HG02623 (cell line): ENCODE results near the gene SOBP.
A peak's percentile ranks its signal among the peaks of the same experiment; 100 is the strongest.
"Not testable (repeated sequence)": the region's sequence is repeated elsewhere in the genome, so short reads cannot be mapped to it uniquely, and the experiment has no call there.

Source experiments
- ATAC-seq: cut with Tn5 transposase; IDR thresholded peaks from one replicate; pipeline ENCODE4 v1.9.1; 2021; ENCODE audit warnings: moderate library complexity; ENCODE audit not compliant: unreplicated experiment

The SOBP gene, protein sequence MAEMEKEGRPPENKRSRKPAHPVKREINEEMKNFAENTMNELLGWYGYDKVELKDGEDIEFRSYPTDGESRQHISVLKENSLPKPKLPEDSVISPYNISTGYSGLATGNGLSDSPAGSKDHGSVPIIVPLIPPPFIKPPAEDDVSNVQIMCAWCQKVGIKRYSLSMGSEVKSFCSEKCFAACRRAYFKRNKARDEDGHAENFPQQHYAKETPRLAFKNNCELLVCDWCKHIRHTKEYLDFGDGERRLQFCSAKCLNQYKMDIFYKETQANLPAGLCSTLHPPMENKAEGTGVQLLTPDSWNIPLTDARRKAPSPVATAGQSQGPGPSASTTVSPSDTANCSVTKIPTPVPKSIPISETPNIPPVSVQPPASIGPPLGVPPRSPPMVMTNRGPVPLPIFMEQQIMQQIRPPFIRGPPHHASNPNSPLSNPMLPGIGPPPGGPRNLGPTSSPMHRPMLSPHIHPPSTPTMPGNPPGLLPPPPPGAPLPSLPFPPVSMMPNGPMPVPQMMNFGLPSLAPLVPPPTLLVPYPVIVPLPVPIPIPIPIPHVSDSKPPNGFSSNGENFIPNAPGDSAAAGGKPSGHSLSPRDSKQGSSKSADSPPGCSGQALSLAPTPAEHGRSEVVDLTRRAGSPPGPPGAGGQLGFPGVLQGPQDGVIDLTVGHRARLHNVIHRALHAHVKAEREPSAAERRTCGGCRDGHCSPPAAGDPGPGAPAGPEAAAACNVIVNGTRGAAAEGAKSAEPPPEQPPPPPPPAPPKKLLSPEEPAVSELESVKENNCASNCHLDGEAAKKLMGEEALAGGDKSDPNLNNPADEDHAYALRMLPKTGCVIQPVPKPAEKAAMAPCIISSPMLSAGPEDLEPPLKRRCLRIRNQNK

DNA sequence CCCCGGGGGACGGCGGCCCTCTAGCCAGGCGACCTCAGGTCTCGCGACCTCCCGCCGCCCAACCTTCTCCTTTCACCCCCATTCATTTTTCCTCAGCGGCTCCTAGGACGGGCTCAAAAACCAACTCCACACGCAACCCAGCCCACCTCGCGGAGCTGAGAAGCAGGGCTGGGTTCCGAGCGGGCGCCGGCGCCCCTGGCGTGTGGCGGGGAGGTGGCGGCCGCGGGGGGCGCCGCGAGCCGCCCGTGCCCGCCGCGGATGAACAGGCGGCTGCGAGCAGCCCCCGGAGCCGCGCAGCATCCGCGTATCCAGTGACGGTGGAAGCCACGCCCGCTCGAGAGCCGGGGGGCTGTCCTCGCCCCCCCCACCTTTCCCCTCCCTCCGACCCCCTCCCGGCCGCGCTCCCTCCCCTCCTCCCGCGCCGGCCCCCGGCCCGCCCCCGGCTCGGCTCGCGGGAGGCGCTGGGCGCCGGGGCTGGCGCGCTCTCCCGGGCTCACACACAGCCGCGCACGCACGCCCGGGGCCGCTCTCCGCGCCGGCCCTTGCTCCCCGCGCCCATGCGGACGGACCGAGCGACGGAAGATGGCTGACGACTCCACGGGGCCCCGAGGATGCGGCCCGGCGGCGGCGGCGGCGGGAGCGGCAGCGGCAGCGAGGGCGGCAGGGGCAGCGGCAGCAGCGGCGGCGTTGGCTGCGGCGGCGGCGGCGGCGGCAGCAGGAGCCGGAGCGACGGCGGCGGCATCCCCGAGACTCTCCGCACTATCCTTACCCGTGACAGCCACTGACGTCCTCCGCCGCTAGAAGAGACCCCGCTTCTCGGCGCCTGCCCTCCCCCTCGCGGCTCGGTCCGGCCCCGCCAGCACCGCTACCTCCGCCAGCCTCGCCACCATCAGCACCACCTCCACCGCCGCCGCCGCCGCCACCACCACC, at the start of gene SOBP:
SOBP (plus strand) TSS at position 482 of the 930 bp plus-strand sequence. CDS start 500 bp downstream, outside the sequence.
- ATAC-seq, result peak; percentile 40

DNA sequence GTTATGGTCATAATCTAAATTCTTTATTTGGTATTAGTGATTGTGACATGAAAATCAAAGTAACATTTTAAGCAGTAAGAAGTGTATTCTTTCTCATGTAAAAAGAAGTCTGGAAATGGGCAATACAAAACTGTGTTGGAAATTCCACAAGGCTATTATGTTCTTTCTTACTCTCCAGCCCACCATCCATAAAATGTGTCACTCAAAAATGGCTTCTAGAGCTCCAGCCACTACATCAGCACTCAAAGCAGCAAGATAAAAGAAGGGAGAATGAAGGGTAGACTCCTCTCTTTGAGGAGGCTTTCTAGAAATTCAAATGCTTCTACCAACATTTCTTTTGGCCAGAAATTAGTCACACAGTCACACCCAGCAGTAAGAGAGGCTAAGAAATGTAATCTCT, 49.0 kb upstream of the SOBP start:
- no peak for ATAC-seq

DNA sequence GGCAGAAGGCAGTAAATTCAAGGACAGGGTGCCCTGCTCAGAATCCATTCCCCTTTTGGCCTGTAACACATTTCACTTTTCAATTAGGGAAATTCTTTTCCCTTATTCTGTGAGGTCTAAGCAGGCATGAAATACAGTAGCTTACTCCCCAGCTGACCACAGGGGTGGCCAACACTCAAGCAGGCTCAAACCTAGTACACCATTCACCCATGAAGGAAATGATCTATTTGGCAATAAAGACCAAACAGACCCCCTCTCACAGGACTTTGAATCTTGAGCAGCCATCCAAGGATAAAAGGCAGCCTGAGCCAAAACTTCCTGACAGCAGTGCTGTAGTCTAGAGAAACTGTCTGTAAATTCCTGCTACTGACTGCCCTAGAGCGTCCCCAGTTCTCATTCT, 48.2 kb upstream of the SOBP start:
- ATAC-seq, result no peak

DNA sequence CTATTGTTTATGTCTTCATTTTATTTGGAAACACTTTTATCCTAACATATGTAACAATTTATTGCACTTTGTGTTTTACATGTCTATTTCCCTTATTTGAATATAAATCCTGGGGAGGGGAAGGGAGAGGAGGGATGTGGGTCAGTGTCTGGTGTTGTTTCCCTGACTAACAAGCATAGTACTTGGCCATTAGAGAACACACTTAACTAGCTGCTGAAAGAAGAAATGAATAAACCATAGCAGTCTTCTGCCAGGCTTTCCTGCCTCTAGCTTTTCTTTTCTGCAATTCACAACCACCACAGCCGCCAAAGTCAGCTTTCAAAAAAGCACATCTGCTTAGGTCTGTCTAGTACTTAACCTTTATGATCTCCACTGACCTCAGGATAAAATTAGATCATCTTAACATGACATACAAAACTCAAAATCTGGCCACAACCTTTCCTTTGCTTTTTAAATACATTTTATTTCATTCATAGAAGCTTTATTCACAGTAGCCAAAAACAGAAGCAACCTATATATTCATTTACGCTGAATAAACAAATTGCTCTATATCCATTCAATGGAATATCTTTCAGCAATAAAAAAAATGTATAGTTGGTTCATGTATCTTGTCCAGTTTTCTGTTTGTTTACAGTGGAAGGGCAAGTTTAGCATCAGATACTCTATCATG, 46.8 kb upstream of the SOBP start:
- no peak for ATAC-seq

DNA sequence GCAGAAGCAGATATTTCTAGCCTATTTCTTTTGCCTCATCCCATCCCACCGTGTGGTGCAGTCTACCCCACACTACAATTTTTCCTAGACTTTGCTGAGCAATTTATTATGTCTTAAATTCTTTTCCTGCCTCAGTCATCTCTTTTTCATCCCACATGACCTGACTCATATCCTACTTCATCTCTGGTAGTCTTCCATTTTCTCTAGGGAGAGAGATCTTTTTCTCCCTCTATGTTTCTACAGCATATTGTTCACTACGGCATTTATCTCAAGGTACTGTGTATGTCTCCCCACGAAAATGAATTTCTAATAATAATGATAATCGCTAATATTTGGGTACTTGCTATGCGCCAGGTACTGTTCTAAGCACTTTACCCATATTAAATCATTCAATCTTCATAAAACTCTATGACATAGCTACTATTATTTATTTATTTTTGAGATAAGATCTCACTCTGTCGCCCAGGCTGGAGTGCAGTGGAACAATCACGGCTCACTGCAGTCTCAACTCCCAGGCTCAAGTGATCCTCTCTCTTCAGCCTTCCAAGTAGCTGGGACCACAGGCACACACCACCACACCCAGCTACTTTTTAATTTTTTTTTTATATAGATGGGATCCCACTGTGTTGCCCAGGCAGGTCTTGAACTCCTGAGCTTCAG, 46.2 kb upstream of the SOBP start:
- no peak for ATAC-seq

DNA sequence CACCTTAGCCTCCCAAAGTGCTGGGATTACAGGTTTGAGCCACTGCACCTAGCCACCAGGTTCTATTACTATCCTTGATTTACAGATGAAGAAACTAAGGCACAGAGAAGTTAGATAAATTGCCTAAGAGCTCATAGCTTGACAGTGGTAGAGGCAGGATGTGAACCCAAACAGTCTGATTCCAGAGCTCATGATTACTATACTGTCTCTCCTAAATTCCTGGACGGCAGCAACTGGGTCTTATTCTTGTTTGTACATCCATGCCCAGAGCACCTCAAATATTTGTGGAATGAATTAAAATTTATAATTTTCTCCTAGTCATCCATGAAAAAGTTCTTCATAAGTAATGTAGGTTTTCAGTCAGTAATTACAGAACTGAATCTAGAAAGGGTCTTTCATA, 45.6 kb upstream of the SOBP start:
- no peak for ATAC-seq

DNA sequence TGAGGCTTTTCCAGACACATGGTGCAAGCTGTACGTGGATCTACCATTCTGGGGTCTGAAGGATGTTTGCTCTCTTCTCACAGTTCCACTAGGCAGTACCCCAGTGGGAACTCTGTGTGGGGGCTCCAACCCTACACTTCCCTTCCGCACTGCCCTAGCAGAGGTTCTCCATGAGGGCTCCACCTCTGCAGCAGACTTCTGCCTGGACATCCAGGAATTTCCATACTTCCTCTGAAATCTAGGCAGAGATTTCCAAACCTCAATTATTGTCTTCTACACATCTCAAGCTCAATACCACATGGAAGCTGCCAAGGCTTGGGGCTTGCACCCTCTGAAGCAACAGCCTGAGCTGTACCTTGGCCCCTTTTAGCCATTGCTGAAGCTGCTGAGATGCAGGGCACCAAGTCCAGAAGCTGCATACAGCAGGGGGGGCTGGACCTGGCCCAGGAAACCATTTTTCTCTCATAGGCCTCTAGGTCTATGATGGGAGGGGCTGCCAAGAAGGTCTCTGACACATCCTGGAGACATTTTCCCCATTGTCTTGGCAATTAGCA, 42.2 kb upstream of the SOBP start:
- ATAC-seq, result no peak

DNA sequence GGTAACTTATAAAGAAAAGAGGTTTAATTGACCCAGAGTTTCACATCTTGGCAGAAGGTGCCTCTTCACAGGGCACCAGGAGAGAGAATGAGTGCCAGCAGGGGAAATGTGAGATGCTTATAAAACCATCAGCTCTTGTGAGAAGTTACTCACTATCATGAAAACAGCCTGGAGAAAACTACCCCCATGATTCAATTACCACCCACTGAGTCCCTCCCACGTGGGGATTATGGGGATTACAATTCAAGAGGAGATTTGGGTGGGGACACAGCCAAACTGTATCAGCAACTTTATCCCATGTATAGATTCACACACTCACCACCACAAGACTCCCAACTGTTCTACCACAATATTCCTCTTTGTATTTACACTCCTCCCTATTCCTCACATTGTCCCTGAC, 41.1 kb upstream of the SOBP start:
- no peak for ATAC-seq

DNA sequence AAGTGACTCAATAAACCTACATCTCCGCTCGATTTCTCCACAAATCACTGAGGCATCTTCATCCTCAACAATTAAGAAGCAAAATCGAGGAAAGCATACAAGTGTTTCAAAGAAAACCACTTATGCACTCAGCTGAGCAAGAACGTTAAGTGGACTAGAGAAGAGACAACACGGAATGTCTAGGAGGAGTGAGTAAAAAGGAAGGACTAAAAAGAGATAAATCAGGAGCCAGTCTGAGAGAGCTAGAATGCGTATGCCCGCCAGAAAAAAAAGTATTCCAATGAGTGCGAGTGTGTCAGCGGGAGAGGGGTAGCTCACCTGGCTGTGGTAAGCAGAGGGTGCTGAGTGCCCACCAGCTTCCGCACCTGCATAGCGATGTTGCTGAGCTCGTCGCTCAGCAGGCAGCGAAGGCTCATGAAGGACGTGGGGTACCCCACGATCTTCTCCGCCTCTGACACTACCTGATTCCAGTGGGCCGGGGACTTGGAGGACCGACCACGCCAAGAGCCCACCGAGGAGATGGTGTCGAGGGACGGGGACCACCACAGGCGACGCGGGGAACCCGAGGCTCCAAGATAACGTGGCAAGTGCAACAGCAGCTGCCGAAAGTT, 31.1 kb upstream of the SOBP start:
- peak; percentile 16 for ATAC-seq

DNA sequence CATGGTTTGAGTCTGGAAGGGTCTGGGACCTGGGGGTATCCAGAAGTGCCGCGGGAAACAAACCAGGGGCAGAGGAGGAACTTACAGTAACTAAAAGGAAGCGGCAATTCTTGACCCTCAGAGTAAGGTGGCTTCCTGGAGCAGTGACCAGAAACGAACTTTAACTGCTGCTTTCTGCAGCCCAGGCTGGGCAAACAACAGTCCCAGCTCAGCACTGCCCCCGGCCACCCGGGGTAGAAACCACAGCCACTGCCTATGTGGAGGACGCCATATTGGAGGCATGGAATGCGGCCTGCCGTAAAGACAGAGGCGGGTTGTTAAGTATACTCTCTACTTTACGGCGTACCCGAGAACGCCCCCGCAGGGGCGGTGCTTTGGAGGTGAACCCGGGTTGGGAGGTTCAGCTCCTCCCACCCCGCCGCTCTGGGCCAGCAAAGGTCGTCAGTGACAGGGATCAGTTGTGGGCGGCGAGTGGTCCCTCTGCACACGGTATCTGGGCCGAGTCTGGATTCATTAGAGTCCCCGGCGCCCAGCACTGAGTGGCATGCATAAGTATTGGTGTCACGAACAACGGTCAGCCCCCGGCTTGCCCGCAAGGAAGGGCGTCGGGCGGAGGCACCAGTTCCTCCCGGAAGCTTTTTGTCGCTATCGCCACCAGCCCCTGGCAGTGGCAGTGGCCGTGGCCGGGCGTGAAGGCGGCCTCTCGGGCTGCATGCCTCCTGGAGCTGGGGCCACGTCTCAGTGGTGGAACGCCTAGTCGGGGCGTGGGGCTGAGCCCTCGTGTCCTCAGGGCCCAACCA, 30.4 kb upstream of the SOBP start, which contains the start of gene PDSS2:
PDSS2 (minus strand) TSS at position 282 of the 800 bp plus-strand sequence; CDS start at position 3, 279 bp downstream.
- ATAC-seq, result peak; percentile 91

DNA sequence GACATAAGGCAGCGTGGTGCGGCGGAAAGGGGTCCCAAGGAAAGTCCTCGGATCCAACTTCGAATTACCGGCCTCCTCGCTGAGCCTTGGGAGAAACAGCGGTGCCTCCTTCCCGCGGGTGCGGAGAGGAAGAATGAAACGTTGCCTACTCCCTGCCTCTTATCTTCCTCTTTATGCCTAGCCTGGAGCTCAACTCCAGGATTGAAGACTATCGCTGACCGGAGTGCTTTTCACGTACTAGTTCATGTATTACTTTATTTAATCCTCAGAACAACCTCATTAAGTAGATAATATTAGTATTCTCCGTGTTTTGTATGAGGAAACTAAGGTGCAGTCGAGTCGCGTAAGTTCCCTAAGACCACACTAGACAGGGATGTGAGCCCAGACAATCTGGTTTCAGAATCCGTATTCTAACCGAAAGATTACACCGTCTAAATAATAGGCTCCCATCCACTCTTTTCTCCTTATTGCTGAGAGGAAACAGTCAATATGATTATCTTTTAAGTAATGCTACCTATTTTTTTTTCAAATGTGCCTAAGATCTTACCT, 29.8 kb upstream of the SOBP start:
- no peak for ATAC-seq

DNA sequence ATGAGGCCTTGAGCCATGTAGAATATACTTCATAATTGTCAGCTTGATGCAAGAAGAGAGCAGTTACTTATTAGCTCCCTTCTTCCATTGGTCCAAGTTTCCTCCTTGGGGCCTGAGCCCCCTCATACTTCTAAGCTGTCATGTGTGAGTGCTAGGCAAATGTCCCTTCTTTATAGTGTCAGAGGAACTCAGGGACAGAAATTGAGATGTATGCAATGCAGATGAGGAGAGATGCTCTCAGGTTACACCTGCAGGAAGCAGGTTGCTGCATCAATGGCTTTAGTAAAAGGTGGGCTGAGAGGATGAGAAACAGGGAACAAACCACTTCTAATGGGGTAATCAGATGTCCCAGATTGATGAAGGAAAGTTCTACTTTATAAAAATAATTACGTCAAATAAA, 23.9 kb upstream of the SOBP start:
- no peak for ATAC-seq

DNA sequence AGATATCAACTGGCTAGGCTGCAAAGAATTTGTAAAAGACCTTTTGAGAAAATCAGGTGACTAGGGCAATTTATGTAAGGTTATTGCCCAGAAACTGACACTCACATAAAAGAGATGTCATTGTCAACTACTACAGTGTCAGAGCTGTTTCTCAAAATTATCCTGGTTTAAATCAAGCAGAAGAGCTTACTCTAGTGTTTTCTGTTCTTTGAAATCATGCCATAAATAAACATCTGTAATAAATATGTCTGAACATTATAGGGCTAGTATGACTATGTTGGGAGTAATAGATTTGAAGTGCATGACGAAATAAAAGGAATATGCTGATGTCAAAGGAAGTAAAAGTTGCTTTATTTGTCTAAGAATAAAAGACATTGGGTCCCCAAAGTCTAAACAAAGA, 19.6 kb upstream of the SOBP start:
- no peak for ATAC-seq

DNA sequence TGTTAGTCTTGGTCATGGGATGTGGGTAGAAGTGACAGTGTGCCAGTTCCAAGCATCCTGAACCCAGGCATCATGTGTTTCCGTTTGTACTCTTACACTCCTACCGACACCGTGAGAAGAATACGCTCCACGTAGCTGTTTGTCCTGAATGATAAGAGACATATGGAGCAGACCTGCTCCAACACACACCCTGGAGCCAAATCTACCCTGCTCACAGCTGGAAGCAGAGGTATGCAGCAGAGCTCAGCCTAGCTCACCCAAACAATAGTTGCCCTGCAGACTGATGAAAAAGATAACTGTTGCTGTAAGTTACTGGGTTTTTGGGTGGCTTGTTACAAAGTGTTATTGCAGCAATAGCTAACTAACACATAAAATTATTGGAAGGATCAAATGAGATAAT, 16.3 kb upstream of the SOBP start:
- ATAC-seq, result no peak

DNA sequence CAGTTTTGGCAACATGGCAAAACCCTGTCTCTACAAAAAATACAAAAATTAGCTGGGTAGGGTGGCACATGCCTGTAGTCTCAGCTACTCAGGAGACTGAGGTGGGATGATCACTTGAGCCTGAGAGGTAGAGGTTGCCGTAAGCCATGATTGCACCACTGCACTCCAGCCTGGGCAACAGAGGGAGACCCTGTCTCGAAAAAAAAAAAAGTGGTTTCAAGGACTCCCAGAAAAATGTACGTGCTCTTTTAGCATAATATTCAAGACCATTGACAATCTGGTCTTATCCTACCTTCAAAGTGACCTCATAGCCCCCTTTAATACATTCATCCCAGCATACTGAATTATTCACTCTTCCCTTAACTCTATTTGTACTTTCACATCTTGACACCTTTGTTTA, 14.6 kb upstream of the SOBP start:
- ATAC-seq, result not testable (repeated sequence)

DNA sequence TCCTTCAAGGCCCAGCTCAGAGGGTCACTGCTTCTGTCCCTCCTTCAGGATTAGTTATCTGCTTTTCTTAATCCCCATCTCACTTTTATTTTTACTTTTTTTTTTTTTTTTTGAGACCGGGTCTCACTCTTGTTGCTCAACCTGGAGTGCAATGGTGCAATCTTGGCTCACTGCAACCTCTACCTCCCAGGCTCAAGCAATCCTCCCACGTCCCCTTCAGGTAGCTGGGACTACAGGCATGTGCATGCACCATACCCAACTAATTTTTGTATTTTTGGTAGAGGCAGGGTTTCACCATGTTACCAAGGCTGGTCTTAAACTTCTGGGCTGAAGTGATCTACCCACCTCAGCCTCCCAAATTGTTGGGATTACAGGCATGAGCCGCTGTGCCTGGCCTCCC, 14.1 kb upstream of the SOBP start:
- ATAC-seq, result not testable (repeated sequence)

DNA sequence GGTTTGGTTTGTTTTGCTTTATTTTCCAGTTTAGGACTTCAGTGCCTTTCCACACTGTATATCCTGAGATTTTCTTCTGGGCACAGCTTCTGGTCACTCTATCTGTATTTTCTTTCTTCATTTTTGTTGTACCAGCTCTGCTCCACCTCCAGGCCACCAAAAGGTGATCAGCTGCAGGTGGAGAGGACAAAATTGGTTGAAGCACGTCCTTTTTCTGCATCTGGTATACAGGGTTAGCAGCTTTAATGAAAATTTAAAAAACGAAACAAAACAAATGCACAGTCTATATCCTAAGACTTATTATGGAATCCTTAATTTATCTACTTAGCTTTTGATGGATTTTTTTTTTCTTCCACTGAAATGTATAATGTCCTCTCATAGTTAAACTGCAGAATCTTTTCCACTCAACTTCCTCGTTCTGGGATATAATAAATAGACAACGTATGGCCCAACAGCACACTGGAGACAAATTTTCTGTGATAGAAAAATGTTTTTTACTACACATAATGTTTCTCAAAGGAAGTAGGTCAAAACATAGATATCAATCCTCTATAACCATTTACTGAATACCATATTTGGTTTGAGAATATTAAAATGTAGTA, 10.7 kb upstream of the SOBP start:
- ATAC-seq, result no peak

DNA sequence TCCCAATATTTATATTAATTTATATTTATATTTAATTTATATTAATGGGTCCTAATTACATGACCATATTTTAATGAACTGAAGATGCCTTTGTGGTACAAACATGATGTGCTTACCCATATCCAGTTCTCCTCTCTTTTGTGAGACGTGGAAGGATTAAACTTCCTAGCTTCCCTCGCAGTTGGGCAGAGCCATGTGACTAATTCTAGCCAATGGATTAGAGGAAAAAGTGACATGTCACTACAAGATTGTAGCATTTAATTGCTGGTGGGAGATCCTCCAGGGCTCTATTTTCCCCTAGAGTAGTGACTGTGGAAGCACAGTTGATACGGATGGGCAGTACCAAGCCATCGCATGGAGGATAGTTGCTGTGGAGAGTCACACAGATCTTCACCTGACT, 4.8 kb upstream of the SOBP start:
- no peak for ATAC-seq
